ENCODE results near the gene UMODL1.
A peak's percentile ranks its signal among the peaks of the same experiment; 100 is the strongest.

UMODL1 gene, protein sequence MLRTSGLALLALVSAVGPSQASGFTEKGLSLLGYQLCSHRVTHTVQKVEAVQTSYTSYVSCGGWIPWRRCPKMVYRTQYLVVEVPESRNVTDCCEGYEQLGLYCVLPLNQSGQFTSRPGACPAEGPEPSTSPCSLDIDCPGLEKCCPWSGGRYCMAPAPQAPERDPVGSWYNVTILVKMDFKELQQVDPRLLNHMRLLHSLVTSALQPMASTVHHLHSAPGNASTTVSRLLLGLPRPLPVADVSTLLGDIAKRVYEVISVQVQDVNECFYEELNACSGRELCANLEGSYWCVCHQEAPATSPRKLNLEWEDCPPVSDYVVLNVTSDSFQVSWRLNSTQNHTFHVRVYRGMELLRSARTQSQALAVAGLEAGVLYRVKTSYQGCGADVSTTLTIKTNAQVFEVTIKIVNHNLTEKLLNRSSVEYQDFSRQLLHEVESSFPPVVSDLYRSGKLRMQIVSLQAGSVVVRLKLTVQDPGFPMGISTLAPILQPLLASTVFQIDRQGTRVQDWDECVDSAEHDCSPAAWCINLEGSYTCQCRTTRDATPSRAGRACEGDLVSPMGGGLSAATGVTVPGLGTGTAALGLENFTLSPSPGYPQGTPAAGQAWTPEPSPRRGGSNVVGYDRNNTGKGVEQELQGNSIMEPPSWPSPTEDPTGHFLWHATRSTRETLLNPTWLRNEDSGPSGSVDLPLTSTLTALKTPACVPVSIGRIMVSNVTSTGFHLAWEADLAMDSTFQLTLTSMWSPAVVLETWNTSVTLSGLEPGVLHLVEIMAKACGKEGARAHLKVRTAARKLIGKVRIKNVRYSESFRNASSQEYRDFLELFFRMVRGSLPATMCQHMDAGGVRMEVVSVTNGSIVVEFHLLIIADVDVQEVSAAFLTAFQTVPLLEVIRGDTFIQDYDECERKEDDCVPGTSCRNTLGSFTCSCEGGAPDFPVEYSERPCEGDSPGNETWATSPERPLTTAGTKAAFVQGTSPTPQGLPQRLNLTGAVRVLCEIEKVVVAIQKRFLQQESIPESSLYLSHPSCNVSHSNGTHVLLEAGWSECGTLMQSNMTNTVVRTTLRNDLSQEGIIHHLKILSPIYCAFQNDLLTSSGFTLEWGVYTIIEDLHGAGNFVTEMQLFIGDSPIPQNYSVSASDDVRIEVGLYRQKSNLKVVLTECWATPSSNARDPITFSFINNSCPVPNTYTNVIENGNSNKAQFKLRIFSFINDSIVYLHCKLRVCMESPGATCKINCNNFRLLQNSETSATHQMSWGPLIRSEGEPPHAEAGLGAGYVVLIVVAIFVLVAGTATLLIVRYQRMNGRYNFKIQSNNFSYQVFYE

DNA sequence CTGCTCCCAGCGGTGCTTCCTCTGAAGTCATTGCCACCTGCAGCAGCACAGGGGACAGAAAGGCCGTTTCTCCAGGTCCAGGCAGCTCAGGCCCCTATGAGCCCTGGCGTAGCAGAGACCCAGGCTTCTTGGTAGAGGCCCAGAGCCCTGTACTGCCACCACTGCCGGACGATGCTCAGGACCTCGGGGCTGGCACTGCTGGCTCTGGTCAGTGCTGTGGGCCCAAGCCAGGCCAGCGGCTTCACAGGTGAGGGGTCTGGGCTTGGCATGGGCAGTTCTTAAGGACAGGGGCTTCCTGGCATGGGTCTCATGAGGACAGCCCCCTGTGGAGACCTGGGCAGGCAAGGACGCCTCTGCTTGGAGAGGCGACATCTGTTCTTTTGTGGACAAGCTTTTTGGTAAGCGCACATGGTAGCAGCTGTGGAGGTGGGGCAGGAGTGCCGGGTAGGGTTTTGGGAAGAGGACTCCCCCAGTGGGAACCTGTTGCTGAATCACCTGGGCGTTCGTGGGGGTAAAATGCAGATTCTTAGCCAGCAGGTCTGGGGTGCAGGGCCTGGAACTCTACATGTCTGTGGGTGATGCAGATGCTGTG lies at the start of gene UMODL1:
TSS of gene UMODL1 (plus strand) at position 172 of the 592 bp plus-strand sequence. CDS start at position 172, 0 bp downstream.
- POLR2A ChIA-PET: no interaction called here
- DNase-seq (ENCODE audit: low read depth, low spot score): no peak

DNA sequence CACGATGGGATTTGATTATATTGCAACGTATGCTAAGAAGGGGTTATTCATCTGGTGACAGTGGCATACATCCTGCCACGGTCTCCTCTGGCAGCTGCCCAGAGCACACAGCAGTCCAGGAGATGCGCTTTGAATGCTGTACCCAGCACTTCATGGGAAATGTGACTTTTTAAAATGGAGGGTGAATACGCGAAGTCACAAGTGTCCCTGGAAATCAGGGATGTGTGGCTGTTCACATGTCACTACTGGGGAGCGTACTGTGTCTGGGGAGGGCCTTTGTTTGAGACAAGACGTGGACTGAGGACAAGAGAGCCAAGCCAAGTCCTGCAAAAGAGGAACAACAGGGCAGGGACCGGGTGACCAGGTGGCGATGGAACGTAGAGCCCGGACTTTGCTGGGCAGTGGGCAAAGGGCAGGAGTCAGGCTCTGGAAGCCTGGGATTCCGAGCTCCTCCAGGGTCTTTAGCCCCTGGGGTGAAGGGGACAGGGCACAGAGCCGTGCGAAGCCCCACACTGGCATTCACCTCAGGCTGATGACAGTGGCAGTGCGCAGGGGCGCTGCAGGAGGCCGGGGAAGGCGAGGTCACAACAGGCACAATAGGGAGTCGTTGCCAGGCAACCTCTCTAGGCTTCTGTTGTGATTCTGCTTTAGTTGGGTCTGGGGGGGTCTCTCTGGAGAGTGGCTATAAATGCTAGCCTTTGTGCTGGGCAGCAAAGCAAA lies 49.6 kb upstream of the UMODL1 start:
- POLR2A ChIA-PET: no interaction called here
- no peak for DNase-seq (ENCODE audit: low read depth, low spot score)
- H3K4me3 ChIP-seq (ENCODE audit: low read depth, low read length): no peak overlapping the region
- TF ChIP-seq, protein P1, sequence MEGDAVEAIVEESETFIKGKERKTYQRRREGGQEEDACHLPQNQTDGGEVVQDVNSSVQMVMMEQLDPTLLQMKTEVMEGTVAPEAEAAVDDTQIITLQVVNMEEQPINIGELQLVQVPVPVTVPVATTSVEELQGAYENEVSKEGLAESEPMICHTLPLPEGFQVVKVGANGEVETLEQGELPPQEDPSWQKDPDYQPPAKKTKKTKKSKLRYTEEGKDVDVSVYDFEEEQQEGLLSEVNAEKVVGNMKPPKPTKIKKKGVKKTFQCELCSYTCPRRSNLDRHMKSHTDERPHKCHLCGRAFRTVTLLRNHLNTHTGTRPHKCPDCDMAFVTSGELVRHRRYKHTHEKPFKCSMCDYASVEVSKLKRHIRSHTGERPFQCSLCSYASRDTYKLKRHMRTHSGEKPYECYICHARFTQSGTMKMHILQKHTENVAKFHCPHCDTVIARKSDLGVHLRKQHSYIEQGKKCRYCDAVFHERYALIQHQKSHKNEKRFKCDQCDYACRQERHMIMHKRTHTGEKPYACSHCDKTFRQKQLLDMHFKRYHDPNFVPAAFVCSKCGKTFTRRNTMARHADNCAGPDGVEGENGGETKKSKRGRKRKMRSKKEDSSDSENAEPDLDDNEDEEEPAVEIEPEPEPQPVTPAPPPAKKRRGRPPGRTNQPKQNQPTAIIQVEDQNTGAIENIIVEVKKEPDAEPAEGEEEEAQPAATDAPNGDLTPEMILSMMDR (IDR thresholded peaks at IDR 0.05; ENCODE audit: insufficient read depth, low read length, missing control alignments): no peak
- CTCF ChIA-PET: no interaction called here

More for the DNA sequence above, at the start of gene UMODL1:
- H3K4me3 ChIP-seq (ENCODE audit: low read depth, low read length): no peak within 1 kb of the TSS
- CTCF ChIA-PET: interaction anchor here (1.1 kb wide), 1 partner anchor 138 kb away, joined by 3 read pairs; no protein-coding TSS in a partner anchor
- TF ChIP-seq, protein P1 (IDR thresholded peaks at IDR 0.05; ENCODE audit: insufficient read depth, low read length, missing control alignments): no peak

DNA sequence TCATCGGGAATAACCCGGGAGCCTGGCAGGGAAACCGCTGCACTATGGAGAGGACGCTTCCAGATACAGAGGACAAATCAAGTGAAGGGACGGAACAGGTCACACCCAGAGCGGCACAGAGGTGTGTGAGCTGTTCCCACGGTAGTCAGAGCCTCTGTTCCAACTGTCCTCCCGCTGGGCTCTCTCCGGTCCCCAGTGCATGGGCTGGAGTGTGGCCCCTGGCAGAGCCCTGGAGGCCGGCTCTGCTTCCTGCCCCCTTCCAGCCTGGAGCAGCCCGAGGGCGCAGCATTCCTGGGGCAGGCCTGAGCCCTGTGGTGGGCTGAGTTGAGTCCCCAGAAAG lies 49.1 kb upstream of the UMODL1 start:
- CTCF ChIA-PET: no interaction called here
- TF ChIP-seq, protein P1 (IDR thresholded peaks at IDR 0.05; ENCODE audit: insufficient read depth, low read length, missing control alignments): no peak

DNA sequence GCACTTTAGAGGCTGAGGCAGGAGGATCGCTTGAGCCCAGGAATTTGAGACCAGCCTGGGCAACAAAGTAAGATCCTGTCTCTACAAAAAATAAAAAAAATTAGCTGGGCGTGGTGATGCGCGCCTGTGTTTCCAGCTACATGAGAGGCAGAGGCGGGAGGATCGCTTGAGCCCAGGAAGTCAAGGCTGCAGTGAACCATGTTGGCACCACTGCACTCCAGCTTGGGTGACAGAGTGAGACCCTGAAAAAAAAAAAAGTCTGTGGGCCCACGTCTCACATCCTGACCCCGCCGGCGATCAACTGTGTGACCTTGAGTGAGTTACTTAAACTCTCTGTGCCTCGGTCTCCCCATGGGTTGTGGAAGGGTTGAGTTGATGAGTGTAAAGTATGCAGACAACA lies 48.2 kb upstream of the UMODL1 start:
- ChIA-PET CTCF (no interaction called here), POLR2A (no interaction called here)
- H3K4me3 ChIP-seq (ENCODE audit: low read depth, low read length): no peak overlapping the region
- TF ChIP-seq, protein P1 (IDR thresholded peaks at IDR 0.05; ENCODE audit: insufficient read depth, low read length, missing control alignments): no peak
- no peak for DNase-seq (ENCODE audit: low read depth, low spot score)

More for the DNA sequence above, 49.1 kb upstream of the UMODL1 start:
- no peak overlapping the region for H3K4me3 ChIP-seq (ENCODE audit: low read depth, low read length)
- no peak for DNase-seq (ENCODE audit: low read depth, low spot score)
- POLR2A ChIA-PET: no interaction called here

DNA sequence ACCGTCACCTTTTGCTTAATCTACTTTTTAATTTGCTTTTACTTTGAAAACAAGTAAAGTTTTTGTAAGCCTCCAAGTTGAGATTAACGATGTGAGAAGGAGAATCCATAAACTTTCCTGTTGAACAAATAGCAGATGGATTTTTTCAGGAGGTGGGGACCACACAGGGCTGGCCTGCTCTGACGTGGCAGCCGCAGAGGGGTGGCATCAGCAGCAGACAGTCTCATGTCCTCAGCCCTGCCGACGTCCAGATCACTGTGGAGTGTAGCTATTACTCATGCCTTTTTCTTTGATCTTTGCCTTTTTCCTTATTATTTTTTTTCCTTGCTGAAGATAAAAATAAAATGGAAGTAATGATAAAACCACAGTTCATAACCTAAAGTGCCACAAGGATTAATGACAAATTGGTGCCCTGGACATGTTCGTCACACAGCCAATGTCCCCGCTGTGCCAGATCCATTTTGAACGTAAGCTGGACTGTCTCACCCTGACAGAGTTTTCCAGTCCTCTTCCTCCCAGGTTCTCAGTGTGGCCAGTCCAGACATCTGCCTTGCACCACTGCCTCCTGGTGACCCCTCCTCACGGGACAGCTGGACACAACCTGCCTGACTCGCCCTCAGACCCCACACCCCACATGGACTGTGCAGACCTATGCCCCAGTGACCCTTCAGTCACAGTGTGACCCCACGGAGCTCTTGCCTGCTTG lies 45.6 kb upstream of the UMODL1 start:
- peak; percentile 46 for DNase-seq (ENCODE audit: low read depth, low spot score)
- TF ChIP-seq, protein P1 (IDR thresholded peaks at IDR 0.05; ENCODE audit: insufficient read depth, low read length, missing control alignments): no peak
- ChIA-PET CTCF (interaction anchor here (0.6 to 0.8 kb wide), 2 partner anchors 83 to 91 kb away, joined by 3 read pairs; no protein-coding TSS in a partner anchor), POLR2A (interaction anchor here (1.1 to 2.1 kb wide), 3 partner anchors 9 to 23 kb away, joined by 3 to 7 read pairs (median 4); no protein-coding TSS in a partner anchor)
- no peak overlapping the region for H3K4me3 ChIP-seq (ENCODE audit: low read depth, low read length)

Measured in AG04449 (cell line).